Large intestine (tissue), 3 donors: ENCODE measurements around the gene EVC. TPM values are rescaled to one million over a fixed set of nuclear protein-coding genes. Genes with fewer than 3 reads are reported as not detected.

Source experiments
- DNase-seq, 2 donors: peaks; one replicate each; pipeline versions ENCODE4 v3.0.0 to v3.0.0-alpha.2; 2013
- H3K27ac ChIP-seq: one replicate; pipeline ENCODE4 v1.5.1; 2013; ENCODE audit warnings: low read length
- H3K27me3 ChIP-seq: 2 replicates; pipeline ENCODE4 v1.6.1; 2013; ENCODE audit warnings: low read length; ENCODE audit not compliant: control insufficient read depth, insufficient read depth
- H3K36me3 ChIP-seq: 2 replicates; pipeline ENCODE4 v1.6.1; 2013; ENCODE audit warnings: low read length; ENCODE audit not compliant: control insufficient read depth, insufficient read depth
- H3K4me1 ChIP-seq: one replicate; pipeline ENCODE4 v1.6.1; 2013; ENCODE audit warnings: low read length; ENCODE audit not compliant: control insufficient read depth, insufficient read depth
- H3K4me3 ChIP-seq: one replicate; pipeline ENCODE4 v1.5.1; 2013; ENCODE audit warnings: low read length
- H3K9me3 ChIP-seq: one replicate; pipeline ENCODE4 v1.6.1; 2013; ENCODE audit warnings: mild to moderate bottlenecking, low read depth, low read length, moderate library complexity; ENCODE audit not compliant: control insufficient read depth
- WGBS: methylation state at CpG from one replicate; pipeline ENCODE4 v1.1.5; 2013; ENCODE audit warnings: low lambda C conversion rate; ENCODE audit not compliant: insufficient coverage; 5-methylcytosine and 5-hydroxymethylcytosine counted together
- polyA plus RNA-seq: library from polyadenylated mRNA; unstranded; fragments of 120-200 nt; gene quantifications from one replicate; pipeline ENCODE4 v1.2.1, GENCODE V29; 2013

The EVC gene
- polyA plus RNA-seq, 1 donor = 4.6 TPM

GRCh38 chr4:5798946-5799345, 87.9 kb downstream of the EVC start:
- Histone ChIP-seq H3K27ac (no peak overlapping the region), H3K9me3 (no peaks in the 10 kb centered on the region), H3K4me1 (no peaks in the 10 kb centered on the region), H3K4me3 (no peak overlapping the region), H3K27me3 (no peaks in the 10 kb centered on the region), H3K36me3 (no peaks in the 10 kb centered on the region)
- WGBS = 83% methylated on average over 1 of the region's 11 CpGs
- no peak for DNase-seq

- Histone ChIP-seq H3K36me3 (no peaks in the 10 kb centered on the region), H3K4me3 (no peak overlapping the region), H3K27ac (no peak overlapping the region), H3K27me3 (no peaks in the 10 kb centered on the region), H3K9me3 (no peaks in the 10 kb centered on the region), H3K4me1 (no peaks in the 10 kb centered on the region)
- WGBS = no CpG with 5 or more reads among the region's 11 CpGs
- DNase-seq = no peak
Measured at GRCh38 chr4:5799406-5799805, 88.4 kb downstream of the EVC start.

- no peaks in the 10 kb centered on the region for H3K4me1 ChIP-seq
- no peaks in the 10 kb centered on the region for H3K27me3 ChIP-seq
- no peak overlapping the region for H3K4me3 ChIP-seq
- H3K27ac ChIP-seq = no peak overlapping the region
- DNase-seq = no peak
- WGBS = 100% methylated on average over 1 of the region's 10 CpGs
- H3K9me3 ChIP-seq = no peaks in the 10 kb centered on the region
- peaks cover 2% of the 10 kb centered on the region for H3K36me3 ChIP-seq
Measured at GRCh38 chr4:5800496-5800895, 89.5 kb downstream of the EVC start.

GRCh38 chr4:5801696-5802095, 90.7 kb downstream of the EVC start:
- Histone ChIP-seq H3K9me3 (no peaks in the 10 kb centered on the region), H3K27ac (no peak overlapping the region), H3K4me1 (no peaks in the 10 kb centered on the region), H3K36me3 (peaks cover 2% of the 10 kb centered on the region), H3K4me3 (no peak overlapping the region), H3K27me3 (no peaks in the 10 kb centered on the region)
- DNase-seq = no peak
- no CpG with 5 or more reads among the region's 13 CpGs for WGBS

- Histone ChIP-seq H3K27me3 (no peaks in the 10 kb centered on the region), H3K4me3 (no peak overlapping the region), H3K27ac (no peak overlapping the region), H3K9me3 (no peaks in the 10 kb centered on the region), H3K4me1 (no peaks in the 10 kb centered on the region), H3K36me3 (peaks cover 2% of the 10 kb centered on the region)
- no CpG with 5 or more reads among the region's 12 CpGs for WGBS
- no peak for DNase-seq
Measured at GRCh38 chr4:5802565-5802964, 91.6 kb downstream of the EVC start.

- Histone ChIP-seq H3K9me3 (no peaks in the 10 kb centered on the region), H3K4me1 (no peaks in the 10 kb centered on the region), H3K36me3 (peaks cover 3% of the 10 kb centered on the region), H3K27me3 (no peaks in the 10 kb centered on the region), H3K27ac (no peak overlapping the region), H3K4me3 (no peak overlapping the region)
- no CpG with 5 or more reads among the region's 14 CpGs for WGBS
- DNase-seq = no peak
Measured at GRCh38 chr4:5804656-5805055, 93.7 kb downstream of the EVC start.

- H3K4me3 ChIP-seq = no peak overlapping the region
- H3K9me3 ChIP-seq = no peaks in the 10 kb centered on the region
- no peak overlapping the region for H3K27ac ChIP-seq
- H3K4me1 ChIP-seq = no peaks in the 10 kb centered on the region
- H3K27me3 ChIP-seq = no peaks in the 10 kb centered on the region
- DNase-seq = no peak
- WGBS = no CpG with 5 or more reads among the region's 11 CpGs
- peaks cover 8% of the 10 kb centered on the region for H3K36me3 ChIP-seq
Measured at GRCh38 chr4:5805270-5805669, 94.3 kb downstream of the EVC start.

GRCh38 chr4:5808081-5808741, 97.2 kb downstream of the EVC start:
- WGBS = no CpG with 5 or more reads among the region's 10 CpGs
- H3K4me1 ChIP-seq = no peaks in the 10 kb centered on the region
- no peak overlapping the region for H3K4me3 ChIP-seq
- no peak overlapping the region for H3K27ac ChIP-seq
- no peak for DNase-seq
- peaks cover 15% of the 10 kb centered on the region for H3K36me3 ChIP-seq
- H3K27me3 ChIP-seq = no peaks in the 10 kb centered on the region
- H3K9me3 ChIP-seq = no peaks in the 10 kb centered on the region

- WGBS = no CpG with 5 or more reads among the region's 12 CpGs
- Histone ChIP-seq H3K36me3 (peaks cover 15% of the 10 kb centered on the region), H3K4me1 (no peaks in the 10 kb centered on the region), H3K27me3 (no peaks in the 10 kb centered on the region), H3K4me3 (no peak overlapping the region), H3K27ac (no peak overlapping the region), H3K9me3 (no peaks in the 10 kb centered on the region)
- DNase-seq = no peak
Measured at GRCh38 chr4:5809216-5809776, 98.3 kb downstream of the EVC start.

- WGBS = no CpG with 5 or more reads among the region's 3 CpGs
- H3K36me3 ChIP-seq = peaks cover 13% of the 10 kb centered on the region
- H3K9me3 ChIP-seq = no peaks in the 10 kb centered on the region
- H3K4me1 ChIP-seq = no peaks in the 10 kb centered on the region
- DNase-seq = no peak
- H3K27me3 ChIP-seq = no peaks in the 10 kb centered on the region
- H3K27ac ChIP-seq = no peak overlapping the region
- H3K4me3 ChIP-seq = no peak overlapping the region
Measured at GRCh38 chr4:5810151-5810550, 99.2 kb downstream of the EVC start.
